ENCODE data around the gene JARID2. TPM values are rescaled to one million over a fixed set of nuclear protein-coding genes. Genes with fewer than 3 reads are reported as not detected.

Gene JARID2
- total RNA-seq, 1 donor from 2014 or later = 17.9 TPM

DNA sequence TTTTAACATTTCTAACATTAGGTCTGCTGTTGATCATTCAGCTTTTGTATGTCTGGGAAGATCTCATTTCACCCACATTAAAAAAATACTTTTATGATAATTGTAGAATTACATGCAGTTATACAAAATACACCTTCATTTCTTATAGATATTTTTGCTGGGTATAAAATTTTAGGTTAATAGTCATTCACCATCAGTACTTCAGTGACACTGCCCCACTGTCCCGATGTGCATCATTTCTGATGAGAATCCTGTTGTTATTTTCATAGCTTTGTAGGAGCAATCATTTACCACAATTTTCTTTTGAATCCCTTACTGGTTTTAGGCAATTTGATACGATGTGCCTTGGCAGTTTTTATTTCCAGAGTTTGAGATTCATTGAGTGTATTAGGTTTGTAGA, 173.6 kb downstream of the JARID2 start:
- intact Hi-C loops (cut with DNase I) = no loop called here
- no peak for DNase-seq (ENCODE audit: extremely low spot score in 2 of 2)
- peaks cover 14% of the 10 kb centered on the region for H3K4me1 ChIP-seq
- peaks cover 0 to 9% of the 10 kb centered on the region in 2 donors for H3K36me3 ChIP-seq
- H3K4me3 ChIP-seq = no peak overlapping the region
- H3K27ac ChIP-seq = no peak overlapping the region
- H3K27me3 ChIP-seq = no peaks in the 10 kb centered on the region
- no peak for TF ChIP-seq POLR2AphosphoS5 (IDR thresholded peaks at IDR 0.05; ENCODE audit: insufficient read depth in 1 of 2, low read depth in 1 of 2)
- no peak for TF ChIP-seq POLR2A (IDR thresholded peaks at IDR 0.05)
- TF ChIP-seq, protein P1, sequence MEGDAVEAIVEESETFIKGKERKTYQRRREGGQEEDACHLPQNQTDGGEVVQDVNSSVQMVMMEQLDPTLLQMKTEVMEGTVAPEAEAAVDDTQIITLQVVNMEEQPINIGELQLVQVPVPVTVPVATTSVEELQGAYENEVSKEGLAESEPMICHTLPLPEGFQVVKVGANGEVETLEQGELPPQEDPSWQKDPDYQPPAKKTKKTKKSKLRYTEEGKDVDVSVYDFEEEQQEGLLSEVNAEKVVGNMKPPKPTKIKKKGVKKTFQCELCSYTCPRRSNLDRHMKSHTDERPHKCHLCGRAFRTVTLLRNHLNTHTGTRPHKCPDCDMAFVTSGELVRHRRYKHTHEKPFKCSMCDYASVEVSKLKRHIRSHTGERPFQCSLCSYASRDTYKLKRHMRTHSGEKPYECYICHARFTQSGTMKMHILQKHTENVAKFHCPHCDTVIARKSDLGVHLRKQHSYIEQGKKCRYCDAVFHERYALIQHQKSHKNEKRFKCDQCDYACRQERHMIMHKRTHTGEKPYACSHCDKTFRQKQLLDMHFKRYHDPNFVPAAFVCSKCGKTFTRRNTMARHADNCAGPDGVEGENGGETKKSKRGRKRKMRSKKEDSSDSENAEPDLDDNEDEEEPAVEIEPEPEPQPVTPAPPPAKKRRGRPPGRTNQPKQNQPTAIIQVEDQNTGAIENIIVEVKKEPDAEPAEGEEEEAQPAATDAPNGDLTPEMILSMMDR (IDR thresholded peaks at IDR 0.05) = no peak
- H3K9me3 ChIP-seq = peaks cover 10% of the 10 kb centered on the region

DNA sequence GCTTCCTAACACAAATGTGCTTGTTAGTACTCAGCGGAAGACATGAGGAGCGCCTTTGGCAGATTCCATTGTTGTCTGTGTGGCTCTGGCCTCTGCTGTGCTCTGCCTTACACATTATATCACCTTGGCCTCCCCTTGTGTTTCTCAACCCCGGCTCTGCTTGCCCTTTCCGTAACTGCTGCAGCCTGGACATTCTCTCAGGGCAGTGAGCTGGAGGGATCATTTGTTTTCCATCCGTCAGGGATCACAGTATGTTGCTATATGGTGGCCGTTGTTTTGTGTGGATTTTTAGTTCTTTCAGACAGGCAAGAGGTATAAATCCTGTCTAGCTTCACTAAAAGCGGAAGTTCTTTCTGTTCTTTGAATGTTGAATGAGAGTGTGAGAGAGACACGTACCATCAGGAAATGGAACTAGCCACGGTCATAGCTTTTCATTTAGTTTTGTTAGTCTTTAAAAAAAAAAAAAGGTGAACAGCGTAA, 175.1 kb downstream of the JARID2 start:
- Histone ChIP-seq H3K4me1 (peaks cover 16% of the 10 kb centered on the region), H3K9me3 (peaks cover 10% of the 10 kb centered on the region), H3K4me3 (no peak overlapping the region), H3K36me3 (peaks cover 0 to 9% of the 10 kb centered on the region in 2 donors), H3K27me3 (no peaks in the 10 kb centered on the region), H3K27ac (no peak overlapping the region)
- DNase-seq (ENCODE audit: extremely low spot score in 2 of 2) = no peak
- TF ChIP-seq, protein P1 (IDR thresholded peaks at IDR 0.05) = no peak
- TF ChIP-seq POLR2AphosphoS5 (IDR thresholded peaks at IDR 0.05; ENCODE audit: insufficient read depth in 1 of 2, low read depth in 1 of 2) (no peak), POLR2A (IDR thresholded peaks at IDR 0.05) (no peak)
- intact Hi-C loops (cut with DNase I) = no loop called here

DNA sequence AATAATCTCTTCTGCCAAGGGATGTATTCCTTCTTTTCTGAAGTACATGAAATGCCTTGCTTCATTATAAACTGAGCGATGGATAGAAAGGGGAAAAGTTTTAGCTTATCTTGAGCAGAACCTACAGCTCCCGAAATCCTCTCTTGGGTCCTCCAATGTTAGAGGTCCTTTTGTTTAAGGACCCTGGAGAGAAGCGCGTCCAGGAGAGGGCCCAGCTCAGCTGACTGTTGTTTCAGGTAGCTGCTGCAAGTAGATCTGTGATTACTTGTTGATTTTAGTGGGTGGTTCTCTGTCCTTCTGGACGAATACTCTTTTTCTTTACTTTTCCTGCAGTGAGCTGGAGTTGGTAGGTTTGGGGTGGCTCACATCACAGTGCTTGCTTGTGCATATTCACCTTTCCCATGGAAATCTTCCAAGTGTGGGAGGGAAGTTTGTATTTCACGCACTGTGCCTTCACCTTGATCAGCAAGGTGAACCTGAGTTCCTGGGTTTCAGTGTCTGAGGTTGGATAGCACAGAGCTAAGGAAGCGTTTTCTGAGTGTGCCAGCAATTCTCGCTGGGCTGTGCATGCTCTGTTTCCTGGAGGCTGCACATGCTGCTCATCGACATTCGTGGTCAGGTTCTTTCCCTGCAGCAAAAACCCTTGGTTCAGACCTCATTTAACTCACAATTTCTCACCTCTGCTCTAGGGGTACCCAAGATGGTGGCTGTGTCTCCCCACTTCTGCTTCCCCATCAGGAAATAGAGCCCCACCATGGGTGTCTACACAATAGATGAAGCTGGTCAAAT, 176.3 kb downstream of the JARID2 start:
- H3K27me3 ChIP-seq = no peaks in the 10 kb centered on the region
- TF ChIP-seq, protein P1 (IDR thresholded peaks at IDR 0.05) = no peak
- TF ChIP-seq POLR2AphosphoS5 (IDR thresholded peaks at IDR 0.05; ENCODE audit: insufficient read depth in 1 of 2, low read depth in 1 of 2) (no peak), POLR2A (IDR thresholded peaks at IDR 0.05) (no peak)
- H3K9me3 ChIP-seq = peaks cover 10% of the 10 kb centered on the region
- H3K27ac ChIP-seq = no peak overlapping the region
- H3K4me3 ChIP-seq = no peak overlapping the region
- H3K4me1 ChIP-seq = peaks cover 27% of the 10 kb centered on the region
- H3K36me3 ChIP-seq = peaks cover 0 to 9% of the 10 kb centered on the region in 2 donors
- DNase-seq (ENCODE audit: extremely low spot score in 2 of 2) = no peak
- intact Hi-C loops (cut with DNase I) = no loop called here

DNA sequence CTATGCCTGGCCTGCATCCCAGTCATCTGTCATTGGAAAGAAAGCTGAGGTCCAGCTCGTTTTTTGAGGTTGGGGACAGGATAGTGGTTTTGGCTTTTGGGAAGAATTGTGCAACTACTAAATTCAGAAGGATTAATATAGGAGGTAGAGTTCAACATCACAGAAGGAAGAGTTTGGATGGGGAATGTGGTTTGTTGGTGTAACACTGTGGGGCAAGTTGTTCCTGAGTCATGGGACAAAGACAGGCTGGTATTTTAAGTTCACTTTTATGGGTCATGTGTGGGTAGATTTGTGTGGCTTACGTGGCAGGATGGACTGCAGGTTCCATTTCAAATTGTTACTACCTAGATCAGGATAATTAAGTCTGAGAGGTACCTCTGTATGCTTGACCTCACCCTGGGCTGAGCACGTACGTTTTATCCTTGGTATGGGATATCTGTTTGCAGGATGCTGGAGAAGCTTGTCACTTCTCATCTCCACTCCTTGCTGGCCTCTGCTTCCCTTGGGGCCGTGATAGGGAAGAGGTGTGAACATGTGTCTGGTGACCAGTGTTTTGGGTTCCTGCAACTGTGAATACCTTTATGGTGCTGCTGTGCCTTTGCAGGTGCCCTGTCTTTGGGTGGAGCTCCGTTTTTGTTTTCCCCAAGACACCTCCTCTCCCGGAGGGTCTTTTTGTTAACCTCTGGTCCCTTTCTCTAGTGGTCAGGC, 177.6 kb downstream of the JARID2 start:
- intact Hi-C loops (cut with DNase I) = no loop called here
- TF ChIP-seq, protein P1 (IDR thresholded peaks at IDR 0.05) = no peak
- TF ChIP-seq POLR2A (IDR thresholded peaks at IDR 0.05) (no peak), POLR2AphosphoS5 (IDR thresholded peaks at IDR 0.05; ENCODE audit: insufficient read depth in 1 of 2, low read depth in 1 of 2) (no peak)
- Histone ChIP-seq H3K27me3 (no peaks in the 10 kb centered on the region), H3K27ac (no peak overlapping the region), H3K4me1 (peaks cover 37% of the 10 kb centered on the region), H3K36me3 (peaks cover 0 to 6% of the 10 kb centered on the region in 2 donors), H3K9me3 (peaks cover 10% of the 10 kb centered on the region), H3K4me3 (no peak overlapping the region)
- DNase-seq (ENCODE audit: extremely low spot score in 2 of 2) = no peak
